Ramos (cell line): ENCODE data around the gene SCAPER.
"Not testable (repeated sequence)": the region's sequence is repeated elsewhere in the genome, so short reads cannot be mapped to it uniquely, and the experiment has no call there.

Experiments used
- in situ Hi-C: fragments of 300-500 bp; cut with MboI; formaldehyde crosslinking; loops from one replicate; pipeline ENCODE4 v1.14.3; 2022; ENCODE audit warnings: low sequenced_read_pairs; ENCODE audit not compliant: unreplicated experiment

Gene SCAPER

GRCh38 chr15:76912430-76912829 is 7.3 kb upstream of the SCAPER start:
- in situ Hi-C loops = no loop called here

- in situ Hi-C loops = no loop called here
Observed at GRCh38 chr15:76905855-76906254, 715 bp upstream of the SCAPER start.

GRCh38 chr15:76904461-76905012 is 603 bp downstream of the SCAPER start:
- in situ Hi-C loops = no loop called here

- in situ Hi-C loops = no loop called here
Observed at GRCh38 chr15:76903251-76903681, 1.9 kb downstream of the SCAPER start.

GRCh38 chr15:76901965-76902364 is 3.2 kb downstream of the SCAPER start:
- in situ Hi-C loops = no loop called here

- in situ Hi-C loops = not testable (repeated sequence)
Observed at GRCh38 chr15:76899931-76900310, 5.2 kb downstream of the SCAPER start.

- in situ Hi-C loops = not testable (repeated sequence)
Observed at GRCh38 chr15:76899176-76899930, 5.8 kb downstream of the SCAPER start.

GRCh38 chr15:76898102-76898501 is 7.0 kb downstream of the SCAPER start:
- in situ Hi-C loops = no loop called here

- in situ Hi-C loops = no loop called here
Observed at GRCh38 chr15:76894174-76894573, 11.0 kb downstream of the SCAPER start.

- in situ Hi-C loops = not testable (repeated sequence)
Observed at GRCh38 chr15:76892836-76893235, 12.3 kb downstream of the SCAPER start.

GRCh38 chr15:76887280-76888141 is 17.6 kb downstream of the SCAPER start:
- in situ Hi-C loops = not testable (repeated sequence)

- in situ Hi-C loops = no loop called here
Observed at GRCh38 chr15:76885212-76885611, 19.9 kb downstream of the SCAPER start.

GRCh38 chr15:76875911-76876310 is 29.2 kb downstream of the SCAPER start:
- in situ Hi-C loops = no loop called here

GRCh38 chr15:76873066-76873465 is 32.1 kb downstream of the SCAPER start:
- in situ Hi-C loops = not testable (repeated sequence)

- in situ Hi-C loops = no loop called here
Observed at GRCh38 chr15:76871930-76872329, 33.2 kb downstream of the SCAPER start.

- in situ Hi-C loops = no loop called here
Observed at GRCh38 chr15:76868740-76869139, 36.4 kb downstream of the SCAPER start.

GRCh38 chr15:76866716-76867321 is 38.3 kb downstream of the SCAPER start:
- in situ Hi-C loops = no loop called here

- in situ Hi-C loops = no loop called here
Observed at GRCh38 chr15:76866008-76866407, 39.1 kb downstream of the SCAPER start.

- in situ Hi-C loops = no loop called here
Observed at GRCh38 chr15:76865548-76865991, 39.6 kb downstream of the SCAPER start.

- in situ Hi-C loops = no loop called here
Observed at GRCh38 chr15:76864586-76864985, 40.6 kb downstream of the SCAPER start.

GRCh38 chr15:76863693-76864092 is 41.4 kb downstream of the SCAPER start:
- in situ Hi-C loops = no loop called here
